Gastrocnemius medialis (tissue), 4 donors: ENCODE results near the gene MCEE. TPM values are rescaled to one million over a fixed set of nuclear protein-coding genes. Genes with fewer than 3 reads are reported as not detected.
"Not testable (repeated sequence)": the region's sequence is repeated elsewhere in the genome, so short reads cannot be mapped to it uniquely, and the experiment has no call there.

Source experiments
- ATAC-seq, 2 donors: fragments of 150-250 bp; one replicate each; pipeline ENCODE4 v1.9.1; 2016
- DNase-seq, 2 donors: peaks; one replicate each; pipeline ENCODE4 v3.0.0-alpha.2; 2019
- H3K27ac ChIP-seq, 4 donors: fragments of 200-600 bp; sonication (generic); 1 replicate in 1 of 4; 2 replicates in 3 of 4; pipeline ENCODE4 v1.5.1; 2016 to 2018; ENCODE audit warnings: mild to moderate bottlenecking in 2 of 4, moderate library complexity in 1 of 4
- H3K27me3 ChIP-seq, 3 donors: fragments of 200-600 bp; sonication (generic) in 2 of 3; 1 replicate in 1 of 3; 2 replicates in 2 of 3; pipeline versions ENCODE4 v1.5.1 to v1.6.0; 2016 to 2019; ENCODE audit warnings: mild to moderate bottlenecking in 1 of 3, moderate library complexity in 1 of 3
- H3K36me3 ChIP-seq, 2 donors: fragments of 200-600 bp; sonication (generic) in 1 of 2; one replicate each; pipeline ENCODE4 v1.5.1; 2017 to 2018
- H3K4me1 ChIP-seq, 2 donors: fragments of 200-600 bp; sonication (generic) in 1 of 2; one replicate each; pipeline ENCODE4 v1.5.1; 2016 to 2017; ENCODE audit warnings: mild to moderate bottlenecking in 2 of 2
- H3K4me3 ChIP-seq, 4 donors: fragments of 200-600 bp; sonication (generic) in 3 of 4; 1 replicate in 1 of 4; 2 replicates in 3 of 4; pipeline ENCODE4 v1.5.1; 2016 to 2019; ENCODE audit warnings: mild to moderate bottlenecking in 2 of 4
- H3K9me3 ChIP-seq, 3 donors: fragments of 200-600 bp; sonication (generic) in 2 of 3; 1 replicate in 1 of 3; 2 replicates in 2 of 3; pipeline ENCODE4 v1.5.1; 2016 to 2019
- CTCF ChIP-seq, 5 experiments: fragments of 450-650 bp in 3 of 5; fragments of 200-600 bp in 2 of 5; sonication (generic) in 2 of 5; IDR thresholded peaks in 4 of 5; conservative IDR thresholded peaks in 1 of 5; 1 replicate in 4 of 5; 2 replicates in 1 of 5; pipeline ENCODE4 v1.5.1; 2016 to 2019; ENCODE audit warnings: antibody characterized with exemption in 5 of 5, mild to moderate bottlenecking in 3 of 5, moderate library complexity in 3 of 5
- POLR2A ChIP-seq, 2 donors: fragments of 450-650 bp; IDR thresholded peaks; one replicate each; pipeline ENCODE4 v1.6.1; 2017; ENCODE audit warnings: antibody characterized with exemption in 2 of 2, mild to moderate bottlenecking in 2 of 2, moderate library complexity in 2 of 2
- in situ Hi-C, 4 donors: fragments of 200-750 bp; cut with MboI; loops; one replicate each; pipeline versions ENCODE4 v1.15.0 to v1.8.0; 2017; ENCODE audit warnings: low sequenced_read_pairs in 4 of 4
- intact Hi-C: fragments of 100-400 bp; cut with DNase I; formaldehyde crosslinking; loops from one replicate; pipeline ENCODE4 v1.15.1; 2023; ENCODE audit warnings: low total_unique reads
- total RNA-seq, 4 donors: library from RNA; depleted of rRNA; stranded (reverse); fragments of >200 nt; gene quantifications; one replicate each; pipeline versions ENCODE4 v1.1.0 to v1.2.3, GENCODE V29; 2016

MCEE gene
- total RNA-seq, 4 donors from 2014 or later: 10.0 to 20.2 (median 13.1) TPM

- H3K4me1 ChIP-seq, DNase-seq, H3K9me3 ChIP-seq, H3K27ac ChIP-seq, ATAC-seq, intact Hi-C loops, H3K36me3 ChIP-seq, in situ Hi-C loops, H3K27me3 ChIP-seq: not testable (repeated sequence)
- H3K4me3 ChIP-seq: peak overlapping the region in 2 of 4 donors; percentile 13 to 31
Observed at GRCh38 chr2:71083752-71084312, 46.2 kb downstream of the MCEE start.

GRCh38 chr2:71083297-71083696, 46.7 kb downstream of the MCEE start:
- DNase-seq, in situ Hi-C loops: not testable (repeated sequence)

DNA sequence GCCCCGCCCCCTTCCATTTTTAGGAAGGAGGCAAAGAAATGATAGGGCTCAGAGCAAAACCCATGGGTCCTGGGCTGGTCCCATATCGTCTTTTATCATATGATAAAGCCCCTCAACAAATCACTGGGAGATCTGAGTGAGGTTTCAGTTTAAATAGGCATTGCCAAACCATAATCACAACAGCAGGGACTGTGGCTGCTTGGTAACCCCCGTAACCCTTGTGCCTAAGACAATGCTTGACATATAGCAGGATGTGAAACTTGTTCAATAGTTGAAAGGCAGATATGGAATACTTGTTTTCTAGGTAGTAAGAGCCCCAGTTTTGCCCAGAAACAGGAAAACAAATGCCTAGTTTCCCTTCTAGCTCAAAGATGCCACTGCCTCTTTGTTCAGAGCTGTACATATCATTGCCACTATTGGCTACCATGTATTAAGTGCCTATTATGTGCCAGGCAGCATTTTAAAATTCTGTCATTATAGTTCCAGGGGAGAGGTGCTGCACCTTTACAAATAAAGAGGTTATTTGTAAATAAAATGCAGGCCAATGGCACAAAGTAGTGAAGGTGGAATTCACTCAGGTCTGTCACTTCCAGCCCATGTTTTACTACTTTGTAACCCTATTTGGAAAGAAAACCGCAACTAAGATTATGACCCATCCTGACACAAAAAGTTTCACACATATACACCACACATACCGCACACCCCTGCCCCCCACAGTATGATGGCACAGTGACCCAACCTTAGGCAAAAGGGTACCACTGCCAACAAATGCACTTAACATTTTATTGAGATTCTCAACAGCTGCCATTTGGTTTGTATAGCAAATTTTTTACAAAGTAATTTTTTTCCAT, 47.4 kb downstream of the MCEE start:
- in situ Hi-C loops: no loop called here
- no peak for TF ChIP-seq CTCF (IDR thresholded peaks at IDR 0.05 in 4 of 5, conservative IDR thresholded peaks at IDR 0.05 in 1 of 5)
- no peak for TF ChIP-seq POLR2A (IDR thresholded peaks at IDR 0.05)
- Histone ChIP-seq H3K4me3 (no peak overlapping the region), H3K27ac (no peak overlapping the region), H3K27me3 (peaks cover 4 to 8% (median 6%) of the 10 kb centered on the region in 3 donors), H3K4me1 (peaks cover 0 to 4% of the 10 kb centered on the region in 2 donors), H3K9me3 (no peaks in the 10 kb centered on the region), H3K36me3 (peaks cover 0 to 14% of the 10 kb centered on the region in 2 donors)
- ATAC-seq: no peak
- intact Hi-C loops: no loop called here
- no peak for DNase-seq

More at GRCh38 chr2:71083297-71083696, 46.7 kb downstream of the MCEE start:
- H3K9me3 ChIP-seq, H3K4me1 ChIP-seq, H3K27me3 ChIP-seq, ATAC-seq, H3K4me3 ChIP-seq, intact Hi-C loops, H3K27ac ChIP-seq: not testable (repeated sequence)
- H3K36me3 ChIP-seq: peaks cover 0 to 10% of the 10 kb centered on the region in 2 donors

DNA sequence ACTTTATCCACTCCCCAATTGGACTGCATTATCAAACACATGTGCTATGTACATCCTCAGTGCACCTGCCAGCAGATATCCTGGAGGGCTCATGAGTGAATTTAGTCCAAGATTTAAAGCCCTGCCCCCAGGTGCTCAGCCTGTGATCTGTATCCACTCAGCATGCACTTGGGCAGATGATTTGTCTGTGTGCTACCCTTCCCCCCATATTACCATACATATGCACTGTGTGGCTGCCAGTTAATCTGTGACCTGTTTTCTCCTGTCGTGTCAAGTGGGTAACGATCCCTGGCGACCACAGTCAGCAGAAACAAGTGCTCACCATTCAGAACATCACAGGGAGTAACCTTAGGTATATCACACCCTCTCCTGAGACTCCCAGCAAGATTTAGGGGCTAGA, 51.4 kb downstream of the MCEE start:
- Histone ChIP-seq H3K4me3 (no peak overlapping the region), H3K36me3 (peaks cover 0 to 52% of the 10 kb centered on the region in 2 donors), H3K4me1 (no peaks in the 10 kb centered on the region), H3K27ac (no peak overlapping the region), H3K27me3 (no peaks in the 10 kb centered on the region), H3K9me3 (no peaks in the 10 kb centered on the region)
- no peak for TF ChIP-seq CTCF (IDR thresholded peaks at IDR 0.05 in 4 of 5, conservative IDR thresholded peaks at IDR 0.05 in 1 of 5)
- no peak for TF ChIP-seq POLR2A (IDR thresholded peaks at IDR 0.05)
- ATAC-seq: no peak
- intact Hi-C loops: no loop called here
- in situ Hi-C loops: no loop called here
- DNase-seq: no peak

- no peak for DNase-seq
- Histone ChIP-seq H3K27me3 (no peaks in the 10 kb centered on the region), H3K4me1 (peaks cover 5 to 10% of the 10 kb centered on the region in 2 donors), H3K4me3 (no peak overlapping the region), H3K27ac (no peak overlapping the region), H3K36me3 (peaks cover 0 to 64% of the 10 kb centered on the region in 2 donors), H3K9me3 (no peaks in the 10 kb centered on the region)
- TF ChIP-seq POLR2A (IDR thresholded peaks at IDR 0.05) (no peak), CTCF (IDR thresholded peaks at IDR 0.05 in 4 of 5, conservative IDR thresholded peaks at IDR 0.05 in 1 of 5) (no peak)
- ATAC-seq: no peak
- in situ Hi-C loops (no loop called here), intact Hi-C loops (no loop called here)
Observed at GRCh38 chr2:71074893-71075395, 55.1 kb downstream of the MCEE start.
